Uterus (tissue), 4 donors: ENCODE measurements around the gene TMEM131. TPM values are rescaled to one million over a fixed set of nuclear protein-coding genes. Genes with fewer than 3 reads are reported as not detected.
"Not testable (repeated sequence)": the region's sequence is repeated elsewhere in the genome, so short reads cannot be mapped to it uniquely, and the experiment has no call there.

Experiments used
- DNase-seq, 2 donors: peaks; one replicate each; pipeline ENCODE4 v3.0.0-alpha.2; 2019 to 2020
- H3K27ac ChIP-seq, 2 donors: fragments of 200-600 bp; sonication (generic); 1 replicate in 1 of 2; 2 replicates in 1 of 2; pipeline ENCODE4 v1.5.1; 2016 to 2018
- H3K27me3 ChIP-seq, 2 donors: fragments of 200-600 bp; sonication (generic); one replicate each; pipeline ENCODE4 v1.5.1; 2018 to 2019; ENCODE audit warnings: control low read depth in 1 of 2
- H3K36me3 ChIP-seq, 2 donors: fragments of 200-600 bp; sonication (generic); one replicate each; pipeline ENCODE4 v1.5.1; 2019; ENCODE audit warnings: control low read depth in 1 of 2
- H3K4me1 ChIP-seq, 2 donors: fragments of 200-600 bp; sonication (generic); one replicate each; pipeline ENCODE4 v1.5.1; 2018 to 2019; ENCODE audit warnings: control low read depth in 1 of 2
- H3K4me3 ChIP-seq, 2 donors: fragments of 200-600 bp; sonication (generic); 1 replicate in 1 of 2; 2 replicates in 1 of 2; pipeline ENCODE4 v1.5.1; 2018 to 2019; ENCODE audit warnings: mild to moderate bottlenecking in 1 of 2
- H3K9me3 ChIP-seq, 2 donors: fragments of 200-600 bp; sonication (generic); one replicate each; pipeline ENCODE4 v1.5.1; 2019; ENCODE audit warnings: control low read depth in 1 of 2
- POLR2A ChIP-seq, 2 donors: fragments of 450-650 bp; IDR thresholded peaks; one replicate each; pipeline ENCODE4 v1.6.1; 2016; ENCODE audit warnings: antibody characterized with exemption in 2 of 2, mild to moderate bottlenecking in 1 of 2, moderate library complexity in 1 of 2
- intact Hi-C: fragments of 100-400 bp; cut with DNase I; formaldehyde crosslinking; loops from one replicate; pipeline ENCODE4 v1.15.1; 2023; ENCODE audit warnings: low total_unique reads
- total RNA-seq, 4 donors: library from RNA; depleted of rRNA in 3 of 4; stranded (reverse); fragments of >200 nt in 3 of 4; gene quantifications; one replicate each; pipeline versions ENCODE4 v1.1.0 to v1.2.4, GENCODE V29; 2014 to 2023
- TF ChIP-seq, protein P1 (sequence below), 4 experiments: fragments of 200-600 bp in 2 of 4; fragments of 450-650 bp in 2 of 4; sonication (generic) in 2 of 4; IDR thresholded peaks; one replicate each; pipeline ENCODE4 v1.5.1; 2016 to 2019; ENCODE audit warnings: antibody characterized with exemption in 4 of 4, mild to moderate bottlenecking in 2 of 4, moderate library complexity in 1 of 4
- donor health status: DM: yes; HTN: yes; CAD: no.

Gene TMEM131
- total RNA-seq, 4 donors from 2014 or later, result 14.1 to 62.4 (median 35.4) TPM

- DNase-seq, result no peak
- TF ChIP-seq, protein P1, sequence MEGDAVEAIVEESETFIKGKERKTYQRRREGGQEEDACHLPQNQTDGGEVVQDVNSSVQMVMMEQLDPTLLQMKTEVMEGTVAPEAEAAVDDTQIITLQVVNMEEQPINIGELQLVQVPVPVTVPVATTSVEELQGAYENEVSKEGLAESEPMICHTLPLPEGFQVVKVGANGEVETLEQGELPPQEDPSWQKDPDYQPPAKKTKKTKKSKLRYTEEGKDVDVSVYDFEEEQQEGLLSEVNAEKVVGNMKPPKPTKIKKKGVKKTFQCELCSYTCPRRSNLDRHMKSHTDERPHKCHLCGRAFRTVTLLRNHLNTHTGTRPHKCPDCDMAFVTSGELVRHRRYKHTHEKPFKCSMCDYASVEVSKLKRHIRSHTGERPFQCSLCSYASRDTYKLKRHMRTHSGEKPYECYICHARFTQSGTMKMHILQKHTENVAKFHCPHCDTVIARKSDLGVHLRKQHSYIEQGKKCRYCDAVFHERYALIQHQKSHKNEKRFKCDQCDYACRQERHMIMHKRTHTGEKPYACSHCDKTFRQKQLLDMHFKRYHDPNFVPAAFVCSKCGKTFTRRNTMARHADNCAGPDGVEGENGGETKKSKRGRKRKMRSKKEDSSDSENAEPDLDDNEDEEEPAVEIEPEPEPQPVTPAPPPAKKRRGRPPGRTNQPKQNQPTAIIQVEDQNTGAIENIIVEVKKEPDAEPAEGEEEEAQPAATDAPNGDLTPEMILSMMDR (IDR thresholded peaks at IDR 0.05), result no peak
- TF ChIP-seq POLR2A (IDR thresholded peaks at IDR 0.05), result no peak
- Histone ChIP-seq H3K27ac (no peak overlapping the region), H3K27me3 (no peaks in the 10 kb centered on the region), H3K4me3 (no peak overlapping the region), H3K36me3 (no peaks in the 10 kb centered on the region), H3K9me3 (no peaks in the 10 kb centered on the region), H3K4me1 (no peaks in the 10 kb centered on the region)
- intact Hi-C loops, result no loop called here
These were observed 88.2 kb downstream of the TMEM131 start for GRCh38 chr2:97907369-97908100.

- H3K9me3 ChIP-seq, result no peaks in the 10 kb centered on the region
- H3K4me1 ChIP-seq, result no peaks in the 10 kb centered on the region
- H3K27ac ChIP-seq, result no peak overlapping the region
- H3K4me3 ChIP-seq, result no peak overlapping the region
- TF ChIP-seq POLR2A (IDR thresholded peaks at IDR 0.05), result no peak
- TF ChIP-seq, protein P1 (IDR thresholded peaks at IDR 0.05), result no peak
- no peak for DNase-seq
- intact Hi-C loops, result no loop called here
- H3K36me3 ChIP-seq, result no peaks in the 10 kb centered on the region
- H3K27me3 ChIP-seq, result no peaks in the 10 kb centered on the region
These were observed 89.4 kb downstream of the TMEM131 start for GRCh38 chr2:97906307-97906706.

- no peak for DNase-seq
- TF ChIP-seq, protein P1 (IDR thresholded peaks at IDR 0.05), result no peak
- TF ChIP-seq POLR2A (IDR thresholded peaks at IDR 0.05), result no peak
- Histone ChIP-seq H3K4me3 (no peak overlapping the region), H3K36me3 (no peaks in the 10 kb centered on the region), H3K27me3 (no peaks in the 10 kb centered on the region), H3K4me1 (no peaks in the 10 kb centered on the region), H3K27ac (no peak overlapping the region), H3K9me3 (no peaks in the 10 kb centered on the region)
- intact Hi-C loops, result no loop called here
These were observed 90.5 kb downstream of the TMEM131 start for GRCh38 chr2:97905294-97905693.

GRCh38 chr2:97901862-97902261, 93.9 kb downstream of the TMEM131 start:
- H3K4me3 ChIP-seq, result no peak overlapping the region
- no peaks in the 10 kb centered on the region for H3K9me3 ChIP-seq

GRCh38 chr2:97900806-97901205, 94.9 kb downstream of the TMEM131 start:
- intact Hi-C loops, result no loop called here
- H3K27me3 ChIP-seq, result no peaks in the 10 kb centered on the region
- H3K4me3 ChIP-seq, result no peak overlapping the region
- H3K27ac ChIP-seq, result no peak overlapping the region
- H3K36me3 ChIP-seq, result no peaks in the 10 kb centered on the region
- no peaks in the 10 kb centered on the region for H3K9me3 ChIP-seq
- H3K4me1 ChIP-seq, result no peaks in the 10 kb centered on the region
- DNase-seq, result no peak
- TF ChIP-seq POLR2A (IDR thresholded peaks at IDR 0.05), result no peak
- TF ChIP-seq, protein P1 (IDR thresholded peaks at IDR 0.05), result no peak

More at GRCh38 chr2:97901862-97902261, 93.9 kb downstream of the TMEM131 start:
- Histone ChIP-seq H3K27me3 (no peaks in the 10 kb centered on the region), H3K36me3 (no peaks in the 10 kb centered on the region), H3K27ac (no peak overlapping the region), H3K4me1 (no peaks in the 10 kb centered on the region)
- no peak for TF ChIP-seq POLR2A (IDR thresholded peaks at IDR 0.05)
- TF ChIP-seq, protein P1 (IDR thresholded peaks at IDR 0.05), result no peak
- no peak for DNase-seq
- intact Hi-C loops, result no loop called here

- DNase-seq, H3K36me3 ChIP-seq, intact Hi-C loops, H3K9me3 ChIP-seq, H3K4me3 ChIP-seq, H3K27me3 ChIP-seq, H3K27ac ChIP-seq, H3K4me1 ChIP-seq: not testable (repeated sequence)
These were observed 102.7 kb downstream of the TMEM131 start for GRCh38 chr2:97893042-97893441.
